Left lung (tissue), 10 donors: ENCODE measurements around the gene MORN1. TPM values are rescaled to one million over a fixed set of nuclear protein-coding genes. Genes with fewer than 3 reads are reported as not detected.

ENCODE experiments used
- ATAC-seq: fragments of 200-7000 bp; cut with Tn5 transposase; one replicate; pipeline ENCODE4 v1.9.1; 2020; ENCODE audit warnings: moderate library complexity
- DNase-seq, 4 donors: peaks; one replicate each; pipeline ENCODE4 v3.0.0-alpha.2; 2013 to 2020
- H3K27ac ChIP-seq, 2 donors: fragments of 200-600 bp; sonication (generic) in 1 of 2; one replicate each; pipeline versions ENCODE4 v1.5.0 to v1.8.0; 2020 to 2021
- H3K27me3 ChIP-seq, 2 donors: fragments of 200-600 bp; sonication (generic) in 1 of 2; one replicate each; pipeline versions ENCODE4 v1.5.0 to v1.8.0; 2020 to 2021
- H3K36me3 ChIP-seq, 2 donors: fragments of 200-600 bp; sonication (generic) in 1 of 2; one replicate each; pipeline versions ENCODE4 v1.5.0 to v1.8.0; 2020 to 2021
- H3K4me1 ChIP-seq, 2 donors: fragments of 200-600 bp; one replicate each; pipeline ENCODE4 v1.8.0; 2021
- H3K4me3 ChIP-seq, 2 donors: fragments of 200-600 bp; sonication (generic) in 1 of 2; one replicate each; pipeline versions ENCODE4 v1.5.0 to v1.8.0; 2020 to 2021; ENCODE audit warnings: mild to moderate bottlenecking in 1 of 2
- H3K9me3 ChIP-seq, 2 donors: fragments of 200-600 bp; sonication (generic) in 1 of 2; one replicate each; pipeline versions ENCODE4 v1.5.0 to v1.8.0; 2020 to 2021
- intact Hi-C, 2 donors: fragments of 100-400 bp; cut with DNase I; formaldehyde crosslinking; loops; one replicate each; pipeline versions ENCODE4 v1.11.2 to v1.14.2; 2022
- polyA plus RNA-seq, 6 donors: library from polyadenylated mRNA; unstranded; fragments of 120-200 nt; gene quantifications; one replicate each; pipeline ENCODE4 v1.2.1, GENCODE V29; 2013; ENCODE audit not compliant: insufficient read length in 6 of 6
- total RNA-seq, 2 donors: library from RNA; stranded (reverse); fragmentation: NEBNext Ultra II Directional; extraction: Animal tissue kit (Norgen Biotek cat#: 25700); gene quantifications; one replicate each; pipeline ENCODE4 v1.2.1, GENCODE V29; 2021
- TF ChIP-seq, protein P1 (sequence below), 2 donors: fragments of 200-600 bp; sonication (generic) in 1 of 2; IDR thresholded peaks; one replicate each; pipeline versions ENCODE4 v1.5.0 to v1.8.0; 2021; ENCODE audit warnings: antibody characterized with exemption in 2 of 2
- donor health status: DM: no; HTN: yes; CAD: no.
- donor health status: DM: no; HTN: no; CAD: no.

The MORN1 gene
- total and polyA plus RNA-seq, 8 donors = 7.5 to 17.8 (median 14.1) TPM

DNA sequence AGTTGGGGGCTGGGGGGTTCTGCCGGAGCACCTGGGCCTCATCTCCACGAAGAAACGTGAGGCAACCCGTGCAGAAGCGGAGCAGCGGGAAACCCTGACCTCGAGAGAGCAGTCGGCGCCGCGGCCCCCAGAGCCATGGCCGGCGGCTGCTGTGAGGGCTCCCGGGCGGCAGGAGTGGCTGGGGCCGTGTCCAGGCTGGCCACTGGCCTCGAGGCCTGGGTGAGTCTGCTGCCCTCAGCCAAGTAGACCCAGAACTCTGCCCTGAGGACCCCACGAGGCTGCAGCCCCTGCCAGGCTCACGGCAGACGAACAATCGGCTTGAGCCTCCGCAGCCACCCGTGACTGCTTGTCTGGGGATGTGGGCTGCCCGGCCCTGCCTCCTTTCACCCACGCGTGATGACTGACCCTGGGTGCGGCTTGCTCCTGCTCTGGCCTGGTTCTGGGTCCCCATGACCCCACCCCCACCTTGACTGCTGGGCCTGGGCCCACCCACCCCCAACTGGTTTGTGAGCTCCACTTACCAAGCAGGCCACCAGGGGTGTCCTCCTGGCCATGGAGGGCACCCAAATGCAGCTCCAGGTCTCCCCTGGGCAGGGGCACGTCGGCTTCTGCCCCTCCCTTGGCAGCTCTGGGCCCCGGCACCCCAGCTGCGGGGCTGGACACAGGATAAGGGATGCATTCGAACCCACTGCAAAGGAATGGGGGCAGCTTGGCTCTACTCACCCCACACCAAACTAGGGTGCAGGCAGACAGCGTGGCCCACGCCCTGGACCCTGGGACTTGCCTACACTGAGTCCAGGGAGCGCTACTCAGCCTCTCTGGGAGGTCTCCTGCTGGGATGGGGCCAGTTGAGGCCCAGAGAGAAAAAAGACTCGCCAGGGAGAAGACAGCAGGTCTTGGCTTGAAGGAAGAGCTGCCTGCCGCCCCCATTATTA, 34.2 kb downstream of the MORN1 start:
- DNase-seq (peak in 1 of 4 donors; percentile 58), ATAC-seq (no peak)
- Histone ChIP-seq H3K36me3 (no peaks in the 10 kb centered on the region), H3K4me1 (no peaks in the 10 kb centered on the region), H3K9me3 (no peaks in the 10 kb centered on the region), H3K27me3 (peaks cover 0 to 8% of the 10 kb centered on the region in 2 donors), H3K27ac (no peak overlapping the region), H3K4me3 (no peak overlapping the region)
- intact Hi-C loops = no loop called here
- TF ChIP-seq, protein P1, sequence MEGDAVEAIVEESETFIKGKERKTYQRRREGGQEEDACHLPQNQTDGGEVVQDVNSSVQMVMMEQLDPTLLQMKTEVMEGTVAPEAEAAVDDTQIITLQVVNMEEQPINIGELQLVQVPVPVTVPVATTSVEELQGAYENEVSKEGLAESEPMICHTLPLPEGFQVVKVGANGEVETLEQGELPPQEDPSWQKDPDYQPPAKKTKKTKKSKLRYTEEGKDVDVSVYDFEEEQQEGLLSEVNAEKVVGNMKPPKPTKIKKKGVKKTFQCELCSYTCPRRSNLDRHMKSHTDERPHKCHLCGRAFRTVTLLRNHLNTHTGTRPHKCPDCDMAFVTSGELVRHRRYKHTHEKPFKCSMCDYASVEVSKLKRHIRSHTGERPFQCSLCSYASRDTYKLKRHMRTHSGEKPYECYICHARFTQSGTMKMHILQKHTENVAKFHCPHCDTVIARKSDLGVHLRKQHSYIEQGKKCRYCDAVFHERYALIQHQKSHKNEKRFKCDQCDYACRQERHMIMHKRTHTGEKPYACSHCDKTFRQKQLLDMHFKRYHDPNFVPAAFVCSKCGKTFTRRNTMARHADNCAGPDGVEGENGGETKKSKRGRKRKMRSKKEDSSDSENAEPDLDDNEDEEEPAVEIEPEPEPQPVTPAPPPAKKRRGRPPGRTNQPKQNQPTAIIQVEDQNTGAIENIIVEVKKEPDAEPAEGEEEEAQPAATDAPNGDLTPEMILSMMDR (IDR thresholded peaks at IDR 0.05) = no peak

DNA sequence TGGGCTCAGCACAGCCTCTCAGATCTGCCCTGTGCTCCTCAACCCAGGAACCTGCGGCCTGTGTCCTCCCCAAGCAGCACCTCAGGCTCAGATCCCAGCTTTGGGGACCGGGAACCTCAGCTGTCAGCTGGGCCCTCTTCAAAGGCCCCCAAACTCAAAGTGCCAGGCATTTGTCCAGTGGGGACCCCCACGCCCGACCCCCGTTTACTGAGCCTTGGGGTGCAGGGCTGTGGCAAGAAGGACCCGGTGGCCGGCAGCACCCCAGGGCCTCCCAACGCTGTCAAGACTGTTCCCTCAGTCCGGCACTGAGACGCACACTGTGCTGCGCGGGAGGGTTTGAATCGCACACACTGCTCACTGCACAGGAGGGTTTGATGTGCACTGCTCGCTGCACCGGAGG, 35.0 kb downstream of the MORN1 start:
- intact Hi-C loops = no loop called here
- H3K27ac ChIP-seq = no peak overlapping the region
- H3K4me3 ChIP-seq = no peak overlapping the region
- no peaks in the 10 kb centered on the region for H3K4me1 ChIP-seq
- H3K27me3 ChIP-seq = peaks cover 0 to 8% of the 10 kb centered on the region in 2 donors
- TF ChIP-seq, protein P1 (IDR thresholded peaks at IDR 0.05) = no peak
- ATAC-seq = no peak
- no peaks in the 10 kb centered on the region for H3K9me3 ChIP-seq
- DNase-seq = peak in 1 of 4 donors; percentile 73
- no peaks in the 10 kb centered on the region for H3K36me3 ChIP-seq

DNA sequence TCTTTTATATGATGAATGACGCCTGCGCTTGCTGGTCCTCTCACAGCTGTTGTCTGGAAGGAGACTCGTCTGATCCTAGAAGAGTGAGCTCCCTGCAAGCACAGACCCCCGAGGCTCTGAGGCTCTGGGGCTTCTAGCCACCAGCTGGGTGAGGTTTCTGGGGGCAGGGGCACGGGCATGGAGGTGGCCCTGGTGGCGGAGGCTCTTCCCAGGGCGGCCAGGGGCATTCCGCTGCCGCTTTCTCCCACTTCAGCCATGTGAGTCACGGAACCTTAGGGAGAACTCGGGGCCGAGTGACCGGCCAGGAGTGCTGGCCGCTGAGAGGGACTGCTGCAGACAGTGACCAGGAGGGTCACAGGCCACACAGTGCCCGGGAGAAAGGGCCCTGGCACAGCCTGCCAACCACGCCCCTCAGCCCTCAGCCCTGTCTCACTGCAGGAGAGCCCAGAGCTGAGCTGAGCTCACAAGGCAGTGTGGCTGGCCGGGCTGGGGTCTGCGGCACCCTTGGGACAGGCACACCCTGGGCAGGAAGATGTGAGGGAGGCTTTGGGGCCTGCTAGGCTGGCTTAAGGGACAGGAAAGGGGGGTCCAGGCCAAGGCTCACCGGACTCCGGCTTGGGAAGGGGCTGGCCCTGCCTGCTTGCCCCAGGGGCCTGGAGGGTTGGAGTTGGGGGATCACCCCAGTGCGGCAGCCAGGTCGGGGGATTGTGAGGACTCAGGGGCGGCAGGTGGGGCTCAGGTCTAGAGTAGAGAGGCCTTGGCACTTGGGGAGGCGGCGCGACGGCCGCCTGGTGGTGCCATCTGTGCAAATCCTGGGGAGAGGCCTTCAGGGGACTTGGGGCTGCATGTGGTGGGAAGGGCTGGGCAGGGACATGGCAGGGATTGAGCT, 35.7 kb downstream of the MORN1 start:
- intact Hi-C loops = no loop called here
- Histone ChIP-seq H3K4me3 (no peak overlapping the region), H3K36me3 (no peaks in the 10 kb centered on the region), H3K4me1 (no peaks in the 10 kb centered on the region), H3K9me3 (no peaks in the 10 kb centered on the region), H3K27me3 (peaks cover 0 to 8% of the 10 kb centered on the region in 2 donors), H3K27ac (no peak overlapping the region)
- DNase-seq (peak in 1 of 4 donors; percentile 64), ATAC-seq (no peak)
- TF ChIP-seq, protein P1 (IDR thresholded peaks at IDR 0.05) = no peak

DNA sequence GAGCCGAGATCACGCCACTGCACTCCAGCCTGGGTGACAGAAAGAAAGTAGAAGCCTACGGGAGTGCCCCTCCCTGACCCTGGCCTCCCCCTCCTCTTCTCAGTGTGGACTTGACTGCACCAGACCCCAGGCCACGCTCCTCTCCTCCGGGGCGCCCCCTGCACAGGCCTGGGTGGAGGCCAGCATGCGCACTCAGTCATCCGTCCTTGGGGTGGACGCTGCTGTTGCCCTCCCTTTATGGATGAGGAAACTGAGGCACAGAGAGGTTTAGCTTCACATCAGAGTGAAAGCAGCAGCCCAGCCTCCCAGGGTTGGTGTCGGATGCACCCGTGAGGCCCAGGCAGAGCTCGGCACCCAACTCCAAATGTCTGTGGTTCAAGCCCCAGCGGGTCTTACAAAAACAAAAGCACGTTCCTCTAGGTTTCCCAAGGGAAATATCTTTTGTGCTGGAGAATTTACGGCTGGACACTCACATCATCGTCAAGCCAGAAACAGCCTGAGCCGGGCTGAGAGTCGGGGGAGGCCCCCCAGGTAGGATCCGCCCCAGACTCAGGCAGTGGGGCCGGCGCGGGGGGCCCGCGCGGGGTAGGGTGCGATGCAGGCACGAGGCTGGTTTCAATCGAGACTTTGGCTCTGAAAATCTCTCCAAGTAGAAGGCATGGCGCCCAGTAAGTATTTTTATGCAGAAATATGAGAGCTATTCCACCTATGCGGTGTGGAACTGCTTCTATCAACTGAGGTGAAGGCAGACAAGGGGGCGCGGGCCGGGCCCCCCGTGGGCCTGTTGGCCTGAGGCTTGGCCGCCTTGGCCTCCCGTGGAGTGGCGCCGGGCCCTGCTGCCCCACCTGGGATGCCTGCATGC, 36.6 kb downstream of the MORN1 start:
- Histone ChIP-seq H3K27me3 (peaks cover 0 to 8% of the 10 kb centered on the region in 2 donors), H3K9me3 (no peaks in the 10 kb centered on the region), H3K4me3 (no peak overlapping the region), H3K27ac (no peak overlapping the region), H3K36me3 (no peaks in the 10 kb centered on the region), H3K4me1 (no peaks in the 10 kb centered on the region)
- TF ChIP-seq, protein P1 (IDR thresholded peaks at IDR 0.05) = no peak
- ATAC-seq = no peak
- intact Hi-C loops = no loop called here
- DNase-seq = peak in 1 of 4 donors; percentile 65
